GM12892 (cell line): ENCODE results near the gene LSM7.

ENCODE experiments used
- DNase-seq: peaks from one replicate; pipeline ENCODE4 v3.0.0; 2011; ENCODE audit not compliant: insufficient read length
- FAIRE-seq: peaks from 2 replicates; lab custom pipeline; 2011; peaks lifted over from hg19 to GRCh38; lab: Jason Lieb, UNC
- POLR2A ChIP-seq: IDR thresholded peaks from 2 replicates; pipeline ENCODE4 v1.6.1; 2011; ENCODE audit warnings: low read depth, low read length, control low read depth
- POLR2AphosphoS5 ChIP-seq: IDR thresholded peaks from 2 replicates; pipeline ENCODE4 v1.6.1; 2011; ENCODE audit warnings: low read depth, low read length, control low read depth
- TAF1 ChIP-seq: IDR thresholded peaks from 2 replicates; pipeline ENCODE4 v1.6.1; 2011; ENCODE audit warnings: low read depth, mild to moderate bottlenecking, control low read depth, low read length, borderline replicate concordance

Gene LSM7

GRCh38 chr19:2341244-2341751, 12.9 kb upstream of the LSM7 start:
- TF ChIP-seq POLR2A (no peak), POLR2AphosphoS5 (no peak), TAF1 (no peak)
- FAIRE-seq (no peak), DNase-seq (no peak)

GRCh38 chr19:2340496-2341243, 12.3 kb upstream of the LSM7 start:
- FAIRE-seq (no peak), DNase-seq (no peak)
- TF ChIP-seq POLR2A (no peak), POLR2AphosphoS5 (no peak), TAF1 (no peak)

DNA sequence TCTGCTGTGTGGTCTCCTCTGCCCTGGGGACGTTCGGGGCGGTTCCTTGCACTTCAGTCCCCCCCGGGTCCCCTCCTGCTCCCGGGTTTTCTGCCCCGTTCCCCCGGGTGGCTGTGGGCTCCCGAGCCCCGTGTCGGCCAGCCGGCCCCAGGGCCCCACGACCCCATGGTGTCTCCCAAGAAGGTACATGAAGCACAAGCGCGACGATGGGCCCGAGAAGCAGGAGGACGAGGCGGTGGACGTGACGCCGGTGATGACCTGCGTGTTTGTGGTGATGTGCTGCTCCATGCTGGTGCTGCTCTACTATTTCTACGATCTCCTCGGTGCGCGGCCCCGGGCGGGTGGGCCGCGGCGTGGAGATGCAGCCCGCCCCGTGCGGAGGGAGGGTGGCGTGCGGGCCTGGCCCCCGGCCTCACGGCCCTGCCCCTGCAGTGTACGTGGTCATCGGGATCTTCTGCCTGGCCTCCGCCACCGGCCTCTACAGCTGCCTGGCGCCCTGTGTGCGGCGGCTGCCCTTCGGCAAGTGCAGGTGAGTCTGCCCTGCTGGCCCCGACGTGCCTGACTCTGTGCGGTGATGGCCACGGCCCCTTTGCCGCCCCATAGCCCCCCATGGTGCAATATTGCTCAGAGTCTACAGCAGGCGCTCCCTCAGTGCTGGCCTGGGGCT, 11.4 kb upstream of the LSM7 start:
- TF ChIP-seq TAF1 (no peak), POLR2AphosphoS5 (no peak), POLR2A (no peak)
- no peak for FAIRE-seq

DNA sequence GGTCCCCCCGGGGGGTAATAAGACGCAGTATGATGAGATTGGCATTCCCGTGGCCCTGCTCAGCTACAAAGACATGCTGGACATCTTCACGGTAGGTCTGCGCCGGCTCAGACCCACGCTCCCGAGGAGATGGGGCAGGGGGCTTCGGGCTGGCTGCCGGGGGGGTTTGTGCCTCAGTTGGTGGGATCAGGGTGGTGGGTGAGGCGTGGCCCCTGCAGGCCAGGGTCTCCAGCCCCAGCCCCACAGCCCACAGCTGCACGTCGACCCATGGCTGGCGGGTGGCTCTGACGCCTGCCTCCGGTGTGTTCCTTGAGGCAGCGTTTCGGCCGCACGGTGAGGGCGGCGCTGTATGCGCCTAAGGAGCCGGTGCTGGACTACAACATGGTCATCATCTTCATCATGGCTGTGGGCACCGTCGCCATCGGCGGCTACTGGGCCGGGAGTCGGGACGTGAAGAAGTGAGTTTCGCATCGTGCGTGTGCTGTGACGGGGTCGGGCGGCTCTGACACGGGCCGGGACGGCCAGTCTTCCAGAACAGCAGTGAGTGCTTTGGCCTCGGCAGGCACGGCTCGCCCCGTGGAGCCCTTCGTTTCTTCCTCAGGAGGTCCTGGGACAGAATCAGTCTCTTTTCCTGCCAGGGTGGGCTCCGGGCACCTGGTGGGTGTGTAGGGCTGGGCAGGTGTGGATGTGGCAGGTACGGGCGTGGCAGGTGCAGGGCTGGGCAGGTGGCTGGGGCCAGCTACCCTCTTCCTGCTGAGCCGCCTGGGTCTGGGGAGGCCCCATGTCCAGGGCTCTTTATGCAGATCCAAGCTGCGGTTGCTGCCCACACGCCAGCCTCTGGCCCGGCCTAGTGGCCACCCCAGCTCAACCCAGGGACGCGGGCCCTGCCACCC, 10.6 kb upstream of the LSM7 start:
- TF ChIP-seq POLR2AphosphoS5 (no peak), TAF1 (no peak), POLR2A (no peak)
- DNase-seq (no peak), FAIRE-seq (no peak)

More for the DNA sequence above, 11.4 kb upstream of the LSM7 start:
- DNase-seq, result no peak

DNA sequence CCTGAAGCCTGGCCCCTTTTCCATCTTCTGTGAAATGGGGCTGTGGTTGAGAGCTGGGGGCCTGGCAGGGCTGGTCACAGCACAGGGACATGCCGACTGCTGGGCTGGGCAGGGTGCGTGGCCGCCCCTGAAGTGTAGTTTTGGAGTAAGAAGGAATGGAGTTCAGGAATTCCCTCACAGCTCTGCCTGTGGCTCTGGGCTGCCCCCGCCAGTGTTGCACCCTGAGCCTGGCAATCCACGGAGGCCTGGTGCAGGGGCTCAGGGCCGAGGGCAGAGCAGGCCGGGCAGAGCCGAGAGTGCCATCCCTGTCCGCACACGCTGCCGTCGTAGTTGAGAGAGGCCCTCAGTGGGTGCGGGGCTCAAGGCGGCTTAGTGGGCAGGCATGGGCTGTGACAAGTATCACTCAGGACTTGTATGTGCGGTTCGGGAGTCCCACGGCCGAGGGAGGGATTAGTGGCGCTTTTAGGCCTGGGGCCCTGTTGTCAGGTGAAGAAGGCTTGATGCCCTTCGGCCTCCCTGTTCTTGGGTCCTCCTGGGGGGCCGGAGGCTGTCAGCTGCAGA, 9.7 kb upstream of the LSM7 start:
- DNase-seq, result no peak
- TF ChIP-seq POLR2AphosphoS5 (no peak), POLR2A (no peak), TAF1 (no peak)
- FAIRE-seq, result no peak

GRCh38 chr19:2337329-2337707, 8.9 kb upstream of the LSM7 start:
- TF ChIP-seq TAF1 (no peak), POLR2AphosphoS5 (no peak), POLR2A (no peak)
- FAIRE-seq (no peak), DNase-seq (no peak)

- DNase-seq (no peak), FAIRE-seq (peak; percentile 67)
- no peak for TF ChIP-seq TAF1
- TF ChIP-seq POLR2AphosphoS5, result 0 out of 2 replicates have a peak, but pooled peaks have one; percentile 37
- no peak for TF ChIP-seq POLR2A
These were observed 8.3 kb upstream of the LSM7 start for GRCh38 chr19:2336528-2337328.

GRCh38 chr19:2335848-2336247, 7.5 kb upstream of the LSM7 start:
- FAIRE-seq (peak; percentile 24), DNase-seq (no peak)
- TF ChIP-seq POLR2A, result no peak
- TF ChIP-seq TAF1, result no peak
- TF ChIP-seq POLR2AphosphoS5, result no peak

DNA sequence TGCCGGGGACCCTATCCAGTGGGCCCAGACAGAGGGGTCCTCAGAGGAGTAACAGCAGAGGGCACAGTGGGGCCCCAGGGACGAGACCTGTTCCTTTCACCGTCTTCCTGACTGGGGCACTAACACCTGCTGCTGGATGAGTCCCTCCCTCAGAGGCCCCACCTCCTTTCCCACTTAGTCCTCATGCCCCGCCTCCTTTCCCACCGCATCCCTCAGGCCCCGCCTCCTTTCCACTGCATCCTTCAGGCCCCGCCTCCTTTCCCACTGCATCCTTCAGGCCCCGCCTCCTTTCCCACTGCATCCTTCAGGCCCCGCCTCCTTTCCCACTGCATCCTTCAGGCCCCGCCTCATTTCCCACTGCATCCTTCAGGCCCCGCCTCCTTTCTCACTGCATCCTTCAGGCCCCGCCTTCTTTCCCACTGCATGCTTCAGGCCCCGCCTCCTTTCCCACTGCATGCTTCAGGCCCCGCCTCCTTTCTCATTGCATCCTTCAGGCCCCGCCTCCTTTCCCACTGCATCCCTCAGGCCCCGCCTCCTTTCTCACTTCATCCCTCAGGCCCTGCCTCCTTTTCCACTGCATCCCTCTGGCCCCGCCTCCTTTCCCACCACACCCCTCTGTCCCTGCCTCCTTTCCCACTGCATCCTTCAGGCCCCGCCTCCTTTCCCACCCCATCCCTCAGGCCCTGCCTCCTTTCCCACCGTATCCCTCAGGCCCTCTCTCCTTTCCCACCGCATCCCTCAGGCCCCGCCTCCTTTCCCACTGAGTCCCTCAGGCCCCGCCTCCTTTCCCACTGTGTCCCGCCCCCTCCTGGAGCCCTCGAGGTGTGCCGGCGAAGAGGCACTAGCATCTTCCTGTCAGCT, 6.8 kb upstream of the LSM7 start:
- FAIRE-seq, result no peak
- no peak for DNase-seq
- no peak for TF ChIP-seq TAF1
- TF ChIP-seq POLR2A, result no peak
- TF ChIP-seq POLR2AphosphoS5, result no peak
